Heart left ventricle (tissue), 13 donors: ENCODE data around the gene ARG2.

Experiments used
- CTCF ChIP-seq, 12 donors: fragments of 200-600 bp; sonication (generic) in 4 of 12; IDR thresholded peaks; one replicate each; pipeline versions ENCODE4 v1.5.0 to v1.8.0; 2018 to 2022; ENCODE audit warnings: antibody characterized with exemption in 12 of 12, mild to moderate bottlenecking in 5 of 12
- POLR2A ChIP-seq, 2 donors: fragments of 450-650 bp; IDR thresholded peaks; one replicate each; pipeline ENCODE4 v1.6.1; 2017; ENCODE audit warnings: antibody characterized with exemption in 2 of 2, mild to moderate bottlenecking in 2 of 2, moderate library complexity in 2 of 2
- donor health status: ischemic (EF 13 %, LVEDD 7.1; RV severe dilation, severe dysfunction).
- donor health status: DM: no; HTN: yes; CAD: no.
- donor health status: DM: no; HTN: no; CAD: no.
- donor health status: ischemic (EF 25% LVEDD 6.9; RV normal size, moderate dysfunction).
- donor health status: ischemic (EF 25% LVEDD 5.7; RV mildly dilated, moderate dysfunction).
- donor health status: ischemic (EF 35%, LVEDD 5.7; RV mildly dilated, moderate dysfunction).
- donor health status: nonischemic (EF 11% LVEDD 7.7; RV severe dilation, severe dysfunction).
- donor health status: DM: yes; HTN: yes; CAD: no.
- donor health status: PGD.
- donor health status: ischemic (EF 29% LVEDD 5.4; RV normal size, mild dysfunction).
- donor health status: nonischemic (EF 23%, LVEDD 6.1; RV moderate dilation, normal function).

GRCh38 chr14:67665868-67666267, 46.1 kb downstream of the ARG2 start:
- TF ChIP-seq CTCF (IDR thresholded peaks at IDR 0.05) (no peak), POLR2A (IDR thresholded peaks at IDR 0.05) (no peak)
